Common myeloid progenitor, CD34-positive (primary cell): ENCODE results near the gene CLASP2.

ENCODE experiments used
- CTCF ChIA-PET: fragments of 350-600 bp; sonication (Branson Sonifier 250); formaldehyde crosslinking; loops from one replicate; lab custom pipeline; 2021; ENCODE audit warnings: antibody characterized with exemption; lab: Charles Lee
- POLR2A ChIA-PET: fragments of 350-600 bp; sonication (Branson Sonifier 250); formaldehyde crosslinking; loops from one replicate; lab custom pipeline; 2021; ENCODE audit warnings: antibody characterized with exemption; lab: Charles Lee
- DNase-seq, 3 donors: peaks; one replicate each; pipeline versions ENCODE4 v3.0.0 to v3.0.0-alpha.2; 2013
- H3K27ac ChIP-seq, 2 experiments: 1 replicate in 1 of 2; 2 replicates in 1 of 2; pipeline ENCODE4 v1.7.0; 2013; ENCODE audit warnings: inconsistent platforms in 2 of 2, low read length in 2 of 2, mild to moderate bottlenecking in 2 of 2, low read depth in 1 of 2, moderate library complexity in 1 of 2; ENCODE audit not compliant: severe bottlenecking in 2 of 2, insufficient read depth in 1 of 2, poor library complexity in 1 of 2
- H3K27me3 ChIP-seq, 5 experiments: replicated peaks in 2 of 5; 1 replicate in 3 of 5; 2 replicates in 2 of 5; pipeline versions ENCODE4 v1.6.1 to v1.7.0; 2013; ENCODE audit warnings: low read length in 4 of 5, mild to moderate bottlenecking in 2 of 5, moderate library complexity in 2 of 5, inconsistent platforms in 1 of 5; ENCODE audit not compliant: insufficient read depth in 5 of 5, control insufficient read depth in 4 of 5
- H3K36me3 ChIP-seq, 4 experiments: 1 replicate in 2 of 4; 2 replicates in 2 of 4; pipeline versions ENCODE4 v1.6.1 to v1.7.0; 2013; ENCODE audit warnings: low read length in 3 of 4, control low read depth in 1 of 4, mild to moderate bottlenecking in 1 of 4; ENCODE audit not compliant: control insufficient read depth in 4 of 4, insufficient read depth in 4 of 4
- H3K4me1 ChIP-seq, 4 experiments: 1 replicate in 3 of 4; 2 replicates in 1 of 4; pipeline versions ENCODE4 v1.6.1 to v1.7.1; 2013; ENCODE audit warnings: low read length in 3 of 4, mild to moderate bottlenecking in 3 of 4, control low read depth in 1 of 4, inconsistent platforms in 1 of 4, moderate library complexity in 1 of 4; ENCODE audit not compliant: control insufficient read depth in 4 of 4, insufficient read depth in 4 of 4; ENCODE audit errors: control extremely low read depth in 1 of 4
- H3K4me3 ChIP-seq, 7 experiments: 1 replicate in 4 of 7; 2 replicates in 3 of 7; pipeline versions ENCODE4 v1.5.1 to v1.7.0; 2013; ENCODE audit warnings: mild to moderate bottlenecking in 7 of 7, low read length in 6 of 7, moderate library complexity in 6 of 7, inconsistent platforms in 2 of 7, low read depth in 2 of 7, control low read depth in 1 of 7; ENCODE audit not compliant: insufficient read depth in 4 of 7, control insufficient read depth in 1 of 7; ENCODE audit errors: extremely low read depth in 1 of 7
- H3K9me3 ChIP-seq, 5 experiments: 1 replicate in 4 of 5; 2 replicates in 1 of 5; pipeline versions ENCODE4 v1.6.1 to v1.7.1; 2013; ENCODE audit warnings: low read length in 4 of 5, mild to moderate bottlenecking in 2 of 5, inconsistent platforms in 1 of 5, low read depth in 1 of 5, moderate library complexity in 1 of 5; ENCODE audit not compliant: control insufficient read depth in 4 of 5, insufficient read depth in 2 of 5; ENCODE audit errors: control extremely low read depth in 1 of 5
- WGBS: methylation state at CpG from one replicate; pipeline ENCODE4 v1.1.5; 2013; ENCODE audit not compliant: insufficient coverage; 5-methylcytosine and 5-hydroxymethylcytosine counted together

Gene CLASP2

GRCh38 chr3:33578325-33579177 is 139.5 kb downstream of the CLASP2 start:
- H3K27ac ChIP-seq = no peak overlapping the region
- no CpG with 5 or more reads among the region's 2 CpGs for WGBS
- no peaks in the 10 kb centered on the region for H3K9me3 ChIP-seq
- H3K36me3 ChIP-seq = peaks cover 14 to 25% (median 16%) of the 10 kb centered on the region in 4 experiments
- H3K4me1 ChIP-seq = no peaks in the 10 kb centered on the region
- ChIA-PET CTCF (no interaction called here), POLR2A (no interaction called here)
- no peak for DNase-seq
- no peak overlapping the region for H3K4me3 ChIP-seq
- no peaks in the 10 kb centered on the region for H3K27me3 ChIP-seq

GRCh38 chr3:33577588-33577987 is 140.5 kb downstream of the CLASP2 start:
- Histone ChIP-seq H3K27ac (no peak overlapping the region), H3K36me3 (peaks cover 12 to 32% (median 20%) of the 10 kb centered on the region in 4 experiments), H3K4me3 (no peak overlapping the region), H3K4me1 (no peaks in the 10 kb centered on the region), H3K9me3 (no peaks in the 10 kb centered on the region), H3K27me3 (no peaks in the 10 kb centered on the region)
- ChIA-PET POLR2A (no interaction called here), CTCF (no interaction called here)
- no peak for DNase-seq
- no CpG with 5 or more reads among the region's 1 CpG for WGBS

GRCh38 chr3:33577173-33577572 is 140.9 kb downstream of the CLASP2 start:
- no peak for DNase-seq
- no peak overlapping the region for H3K27ac ChIP-seq
- WGBS = no CpG with 5 or more reads among the region's 3 CpGs

GRCh38 chr3:33575311-33575710 is 142.7 kb downstream of the CLASP2 start:
- H3K4me3 ChIP-seq = no peak overlapping the region
- ChIA-PET CTCF (no interaction called here), POLR2A (no interaction called here)
- H3K9me3 ChIP-seq = no peaks in the 10 kb centered on the region
- no peaks in the 10 kb centered on the region for H3K4me1 ChIP-seq
- no peaks in the 10 kb centered on the region for H3K27me3 ChIP-seq
- no peak overlapping the region for H3K27ac ChIP-seq
- peaks cover 10 to 22% (median 17%) of the 10 kb centered on the region in 4 experiments for H3K36me3 ChIP-seq
- WGBS = no CpG with 5 or more reads among the region's 1 CpG
- no peak for DNase-seq

More at GRCh38 chr3:33577173-33577572, 140.9 kb downstream of the CLASP2 start:
- Histone ChIP-seq H3K27me3 (no peaks in the 10 kb centered on the region), H3K4me1 (no peaks in the 10 kb centered on the region), H3K36me3 (peaks cover 10 to 27% (median 19%) of the 10 kb centered on the region in 4 experiments), H3K4me3 (no peak overlapping the region), H3K9me3 (no peaks in the 10 kb centered on the region)
- ChIA-PET CTCF (no interaction called here), POLR2A (no interaction called here)

- no peak for DNase-seq
- H3K4me3 ChIP-seq = no peak overlapping the region
- 63% methylated on average over 2 of the region's 3 CpGs for WGBS
These were observed 160.2 kb downstream of the CLASP2 start for GRCh38 chr3:33557829-33558228.

GRCh38 chr3:33557279-33557678 is 160.8 kb downstream of the CLASP2 start:
- CTCF ChIA-PET = no interaction called here
- DNase-seq = no peak
- H3K4me1 ChIP-seq = no peaks in the 10 kb centered on the region
- POLR2A ChIA-PET = no interaction called here
- H3K27me3 ChIP-seq = no peaks in the 10 kb centered on the region
- peaks cover 9 to 16% (median 12%) of the 10 kb centered on the region in 4 experiments for H3K36me3 ChIP-seq
- H3K27ac ChIP-seq = no peak overlapping the region
- H3K4me3 ChIP-seq = no peak overlapping the region
- no peaks in the 10 kb centered on the region for H3K9me3 ChIP-seq
- WGBS = no CpG with 5 or more reads among the region's 1 CpG

More at GRCh38 chr3:33557829-33558228, 160.2 kb downstream of the CLASP2 start:
- H3K9me3 ChIP-seq = no peaks in the 10 kb centered on the region
- H3K27ac ChIP-seq = no peak overlapping the region
- H3K4me1 ChIP-seq = no peaks in the 10 kb centered on the region
- no peaks in the 10 kb centered on the region for H3K27me3 ChIP-seq
- H3K36me3 ChIP-seq = peaks cover 9 to 16% (median 12%) of the 10 kb centered on the region in 4 experiments
- CTCF ChIA-PET = no interaction called here
- POLR2A ChIA-PET = no interaction called here

GRCh38 chr3:33547101-33547500 is 171.0 kb downstream of the CLASP2 start:
- H3K4me1 ChIP-seq = no peaks in the 10 kb centered on the region
- no peak overlapping the region for H3K27ac ChIP-seq
- H3K36me3 ChIP-seq = peaks cover 13 to 42% (median 17%) of the 10 kb centered on the region in 4 experiments
- H3K27me3 ChIP-seq = no peaks in the 10 kb centered on the region
- no peak overlapping the region for H3K4me3 ChIP-seq
- peaks cover 0 to 2% (median 0%) of the 10 kb centered on the region in 5 experiments for H3K9me3 ChIP-seq
- ChIA-PET CTCF (no interaction called here), POLR2A (interaction anchor here (0.8 kb wide), 1 partner anchor 106 kb away, joined by 3 read pairs; no protein-coding TSS in a partner anchor)
- DNase-seq = no peak
- no CpG with 5 or more reads among the region's 1 CpG for WGBS
